Heart right ventricle (tissue), 16 donors: ENCODE measurements around the gene PORCN. TPM values are rescaled to one million over a fixed set of nuclear protein-coding genes. Genes with fewer than 3 reads are reported as not detected.

Source experiments
- ATAC-seq, 8 donors: fragments of 200-7000 bp; cut with Tn5 transposase; one replicate each; pipeline ENCODE4 v1.9.1; 2020; ENCODE audit warnings: mild to moderate bottlenecking in 8 of 8, moderate library complexity in 8 of 8, moderate number of reproducible peaks in 1 of 8
- DNase-seq, 2 donors: peaks; one replicate each; pipeline ENCODE4 v3.0.0-alpha.2; 2020
- H3K27ac ChIP-seq, 10 donors: fragments of 200-600 bp; sonication (generic) in 2 of 10; one replicate each; pipeline versions ENCODE4 v1.5.0 to v1.8.0; 2020 to 2022; ENCODE audit warnings: mild to moderate bottlenecking in 3 of 10
- H3K27me3 ChIP-seq, 7 donors: fragments of 200-600 bp; one replicate each; pipeline ENCODE4 v1.8.0; 2021 to 2022; ENCODE audit warnings: mild to moderate bottlenecking in 2 of 7
- H3K36me3 ChIP-seq, 9 donors: fragments of 200-600 bp; sonication (generic) in 1 of 9; one replicate each; pipeline versions ENCODE4 v1.5.0 to v1.8.0; 2020 to 2022; ENCODE audit warnings: mild to moderate bottlenecking in 2 of 9
- H3K4me1 ChIP-seq, 9 donors: fragments of 200-600 bp; sonication (generic) in 1 of 9; one replicate each; pipeline versions ENCODE4 v1.5.0 to v1.8.0; 2020 to 2022; ENCODE audit warnings: mild to moderate bottlenecking in 4 of 9
- H3K4me3 ChIP-seq, 10 donors: fragments of 200-600 bp; sonication (generic) in 2 of 10; one replicate each; pipeline versions ENCODE4 v1.5.0 to v1.8.0; 2020 to 2022; ENCODE audit warnings: mild to moderate bottlenecking in 7 of 10, moderate library complexity in 2 of 10
- H3K9me3 ChIP-seq, 11 donors: fragments of 200-600 bp in 10 of 11; sonication (generic) in 2 of 11; one replicate each; pipeline versions ENCODE4 v1.5.0 to v1.8.0; 2013 to 2022; ENCODE audit warnings: mild to moderate bottlenecking in 2 of 11, control low read depth in 1 of 11, moderate library complexity in 1 of 11
- WGBS, 2 donors: extraction: QIAGEN DNeasy Blood & Tissue Kit; methylation state at CpG; one replicate each; pipeline ENCODE4 v1.1.7; 2013; ENCODE audit warnings: inconsistent platforms in 1 of 2; 5-methylcytosine and 5-hydroxymethylcytosine counted together
- intact Hi-C, 10 donors: fragments of 100-400 bp; cut with DNase I; formaldehyde crosslinking; loops; one replicate each; pipeline versions ENCODE4 v1.11.1 to v1.14.2; 2022
- polyA plus RNA-seq, 2 donors: library from polyadenylated mRNA; stranded (reverse); fragments of 200-250 nt; gene quantifications; one replicate each; pipeline ENCODE4 v1.2.3, GENCODE V29; 2013
- total RNA-seq, 10 donors: library from RNA; stranded (reverse); fragmentation: NEBNext Ultra II Directional in 3 of 10; extraction: Animal tissue kit (Norgen Biotek cat#: 25700) in 3 of 10; gene quantifications; one replicate each; pipeline versions ENCODE4 v1.2.1 to v1.2.4, GENCODE V29; 2021 to 2023
- TF ChIP-seq, protein P1 (sequence below), 9 donors: fragments of 200-600 bp; sonication (generic) in 2 of 9; IDR thresholded peaks; one replicate each; pipeline versions ENCODE4 v1.5.0 to v1.8.0; 2021 to 2022; ENCODE audit warnings: antibody characterized with exemption in 9 of 9, mild to moderate bottlenecking in 5 of 9, moderate library complexity in 1 of 9
- donor health status: Arrhythmogenic right ventricular cardiomyopathy.
- donor health status: ischemic (EF 13 %, LVEDD 7.1; RV severe dilation, severe dysfunction).
- donor health status: healthy with polysubstance abuse.
- donor health status: DM: no; HTN: yes; CAD: no.
- donor health status: DM: no; HTN: no; CAD: no.
- donor health status: ischemic (EF 25% LVEDD 6.9; RV normal size, moderate dysfunction).
- donor health status: ischemic (EF 25% LVEDD 5.7; RV mildly dilated, moderate dysfunction).
- donor health status: healthy.
- donor health status: DM: yes; HTN: yes; CAD: no.
- donor health status: Ischemic cardiomyopathy.
- donor health status: ischemic (EF 35%, LVEDD 5.7; RV mildly dilated, moderate dysfunction).
- donor health status: nonischemic (EF 11% LVEDD 7.7; RV severe dilation, severe dysfunction).
- donor health status: DM: yes; HTN: yes; CAD: no.
- donor health status: PGD.
- donor health status: ischemic (EF 29% LVEDD 5.4; RV normal size, mild dysfunction).
- donor health status: nonischemic (EF 23%, LVEDD 6.1; RV moderate dilation, normal function).

The PORCN gene
- total and polyA plus RNA-seq, 12 donors, result 9.9 to 26.7 (median 13.1) TPM

DNA sequence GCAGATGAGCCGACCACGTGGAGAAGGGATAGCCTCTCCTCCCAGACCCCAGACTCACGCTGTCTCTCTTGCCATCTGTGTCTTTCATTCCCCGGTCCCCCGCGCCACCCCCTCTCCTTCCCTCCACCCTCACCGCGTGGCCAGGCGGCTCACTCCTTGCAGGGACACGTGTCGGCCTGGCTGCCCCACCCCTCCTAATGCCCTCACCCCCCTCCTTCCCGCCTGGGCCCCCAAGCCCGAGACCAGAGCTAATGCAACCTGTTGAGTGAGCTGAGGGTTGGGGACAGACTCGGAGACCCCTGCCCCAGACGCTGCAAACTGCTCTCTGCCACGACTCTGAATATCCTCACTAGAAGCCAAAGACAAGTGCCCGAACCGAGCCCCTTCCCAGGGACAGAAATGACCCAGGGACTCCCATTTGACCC is 40.5 kb upstream of the PORCN start:
- H3K36me3 ChIP-seq, result no peaks in the 10 kb centered on the region
- TF ChIP-seq, protein P1, sequence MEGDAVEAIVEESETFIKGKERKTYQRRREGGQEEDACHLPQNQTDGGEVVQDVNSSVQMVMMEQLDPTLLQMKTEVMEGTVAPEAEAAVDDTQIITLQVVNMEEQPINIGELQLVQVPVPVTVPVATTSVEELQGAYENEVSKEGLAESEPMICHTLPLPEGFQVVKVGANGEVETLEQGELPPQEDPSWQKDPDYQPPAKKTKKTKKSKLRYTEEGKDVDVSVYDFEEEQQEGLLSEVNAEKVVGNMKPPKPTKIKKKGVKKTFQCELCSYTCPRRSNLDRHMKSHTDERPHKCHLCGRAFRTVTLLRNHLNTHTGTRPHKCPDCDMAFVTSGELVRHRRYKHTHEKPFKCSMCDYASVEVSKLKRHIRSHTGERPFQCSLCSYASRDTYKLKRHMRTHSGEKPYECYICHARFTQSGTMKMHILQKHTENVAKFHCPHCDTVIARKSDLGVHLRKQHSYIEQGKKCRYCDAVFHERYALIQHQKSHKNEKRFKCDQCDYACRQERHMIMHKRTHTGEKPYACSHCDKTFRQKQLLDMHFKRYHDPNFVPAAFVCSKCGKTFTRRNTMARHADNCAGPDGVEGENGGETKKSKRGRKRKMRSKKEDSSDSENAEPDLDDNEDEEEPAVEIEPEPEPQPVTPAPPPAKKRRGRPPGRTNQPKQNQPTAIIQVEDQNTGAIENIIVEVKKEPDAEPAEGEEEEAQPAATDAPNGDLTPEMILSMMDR (IDR thresholded peaks at IDR 0.05), result no peak
- intact Hi-C loops, result no loop called here
- peak overlapping the region in 1 of 10 donors; percentile 31 for H3K27ac ChIP-seq
- peaks cover 0 to 16% (median 0%) of the 10 kb centered on the region in 9 donors for H3K4me1 ChIP-seq
- peak in 4 of 8 donors; percentile 28 to 47 (median 41) for ATAC-seq
- 2 to 7% methylated on average over 11 to 16 of the region's 18 CpGs for WGBS, 2 donors
- peak overlapping the region in 6 of 10 donors; percentile 27 to 44 (median 32) for H3K4me3 ChIP-seq
- DNase-seq, result no peak
- H3K9me3 ChIP-seq, result no peaks in the 10 kb centered on the region
- peaks cover 0 to 18% (median 0%) of the 10 kb centered on the region in 7 donors for H3K27me3 ChIP-seq

DNA sequence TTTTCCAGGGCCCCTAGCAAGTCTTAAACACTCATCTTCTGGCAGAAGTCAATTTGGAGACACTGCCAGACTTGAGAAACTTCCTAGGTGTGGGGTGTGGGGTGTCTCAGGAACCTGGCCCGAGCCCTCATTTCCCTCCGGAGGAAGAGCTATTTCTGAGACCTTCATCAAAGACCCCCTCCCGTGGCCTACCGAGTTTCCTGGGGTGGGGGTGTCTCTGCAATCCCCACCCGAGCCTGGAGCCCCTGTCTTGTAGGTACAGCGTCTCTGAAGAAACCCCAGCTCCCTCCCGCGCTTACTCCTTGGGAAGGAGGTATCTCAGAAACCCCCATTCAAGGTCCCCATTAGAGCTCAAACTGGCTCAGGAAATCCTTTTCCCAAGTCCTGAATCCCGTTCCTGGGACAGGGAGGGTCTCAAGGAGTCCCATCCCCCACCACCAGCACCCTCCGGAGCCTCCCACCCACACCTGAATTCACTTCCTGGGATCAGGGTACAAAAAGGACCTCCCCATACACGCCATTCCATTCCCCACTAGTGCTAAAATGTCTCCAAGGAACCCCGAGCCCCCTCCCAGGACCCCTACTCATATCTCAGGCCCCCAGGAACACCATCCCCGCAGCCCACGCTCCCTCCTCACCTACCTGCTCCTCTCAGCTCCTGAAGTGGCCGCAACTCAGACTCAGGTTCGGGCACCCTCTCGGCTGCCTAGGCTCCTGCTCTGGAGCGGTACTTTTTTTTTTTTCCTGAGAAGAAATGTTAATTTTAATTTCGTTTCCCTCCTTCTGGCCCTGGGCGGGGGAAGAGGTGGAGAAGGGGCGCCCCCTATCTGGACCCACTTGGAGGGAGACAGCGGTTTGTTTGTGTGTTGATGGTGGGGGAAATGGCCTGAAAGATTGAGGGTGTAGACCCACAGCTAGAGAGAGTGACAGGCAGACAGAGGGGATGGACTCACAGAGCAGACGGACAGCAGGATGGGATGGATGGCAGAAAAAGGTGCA is 39.8 kb upstream of the PORCN start:
- TF ChIP-seq, protein P1 (IDR thresholded peaks at IDR 0.05), result peak in 4 of 9 donors; percentile 14 to 29 (median 20)
- 11 to 28% methylated on average over 22 to 23 of the region's 23 CpGs for WGBS, 2 donors
- peak overlapping the region in 6 of 10 donors; percentile 22 to 44 (median 31) for H3K4me3 ChIP-seq
- ATAC-seq (peak in 1 of 8 donors; percentile 6), DNase-seq (no peak)
- peaks cover 0 to 16% (median 0%) of the 10 kb centered on the region in 9 donors for H3K4me1 ChIP-seq
- intact Hi-C loops, result no loop called here
- no peaks in the 10 kb centered on the region for H3K36me3 ChIP-seq
- peaks cover 0 to 18% (median 0%) of the 10 kb centered on the region in 7 donors for H3K27me3 ChIP-seq
- peak overlapping the region in 1 of 10 donors; percentile 26 for H3K27ac ChIP-seq
- H3K9me3 ChIP-seq, result no peaks in the 10 kb centered on the region

DNA sequence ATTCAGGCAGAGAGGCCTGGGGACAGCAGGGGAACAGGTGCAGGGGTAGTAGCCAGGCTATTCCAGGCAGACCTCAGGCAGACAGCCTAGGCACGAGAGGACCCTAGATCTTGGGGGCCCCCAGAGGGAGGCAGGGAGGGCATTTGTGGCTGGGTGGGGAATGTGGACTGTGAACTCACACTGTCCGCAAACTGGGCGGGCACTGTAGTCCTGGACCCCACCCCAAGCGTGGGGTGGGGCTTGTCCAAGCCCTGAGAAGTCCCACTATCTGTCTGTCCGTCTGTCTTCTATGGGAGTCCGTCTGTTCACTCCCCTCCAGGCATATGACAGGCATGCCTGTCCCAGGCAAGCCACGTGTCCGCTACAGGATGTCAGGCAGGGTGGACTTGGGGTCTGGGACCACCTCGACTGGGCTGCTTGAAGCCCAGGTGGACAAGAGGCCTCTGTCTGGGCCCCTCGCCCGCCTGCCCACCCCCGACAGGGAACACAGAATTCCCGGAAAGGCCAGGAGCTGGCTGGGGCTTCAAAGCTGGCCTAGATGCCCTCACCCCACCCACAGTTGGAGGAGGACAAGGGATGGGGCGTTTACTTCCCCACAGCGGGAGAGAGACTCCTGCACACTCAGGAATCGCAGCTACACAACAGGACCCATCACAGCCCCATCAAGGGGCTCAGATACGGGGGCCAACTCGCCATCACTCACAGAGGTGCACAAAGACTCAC is 38.5 kb upstream of the PORCN start, which contains the start of gene SLC38A5:
SLC38A5 (minus strand) TSS at position 151 of the 723 bp plus-strand sequence. CDS start 2,336 bp downstream, outside the sequence.
- H3K4me3 ChIP-seq, result peak within 1 kb of the TSS in 6 of 10 donors; percentile 22 to 44 (median 31)
- H3K27me3 ChIP-seq, result peaks cover 0 to 18% (median 0%) of the 10 kb centered on the region in 7 donors
- DNase-seq (no peak), ATAC-seq (no peak)
- TF ChIP-seq, protein P1 (IDR thresholded peaks at IDR 0.05), result no peak
- H3K4me1 ChIP-seq, result peaks cover 0 to 21% (median 0%) of the 10 kb centered on the region in 9 donors
- H3K36me3 ChIP-seq, result no peaks in the 10 kb centered on the region
- H3K9me3 ChIP-seq, result no peaks in the 10 kb centered on the region
- peak within 1 kb of the TSS in 1 of 10 donors; percentile 26 for H3K27ac ChIP-seq
- intact Hi-C loops, result no loop called here
- 78 to 81% methylated on average over 10 to 18 of the region's 18 CpGs for WGBS, 2 donors

DNA sequence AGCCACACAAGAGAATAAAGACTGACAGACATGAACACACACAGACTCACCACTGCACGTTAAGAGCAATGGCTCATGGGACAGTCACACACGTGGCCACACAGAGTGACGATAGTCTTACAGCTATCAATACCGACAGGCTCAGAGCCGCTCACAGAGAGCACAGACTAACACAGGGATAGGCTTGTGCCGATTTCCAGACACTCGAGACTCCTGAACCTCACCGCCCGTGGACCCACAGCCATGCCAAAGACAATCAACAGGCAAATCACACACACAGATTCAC is 38.0 kb upstream of the PORCN start:
- Histone ChIP-seq H3K9me3 (no peaks in the 10 kb centered on the region), H3K27me3 (peaks cover 0 to 18% (median 0%) of the 10 kb centered on the region in 7 donors), H3K4me3 (no peak overlapping the region), H3K4me1 (peaks cover 0 to 24% (median 0%) of the 10 kb centered on the region in 9 donors), H3K36me3 (no peaks in the 10 kb centered on the region), H3K27ac (no peak overlapping the region)
- intact Hi-C loops, result no loop called here
- 79 to 89% methylated on average over 8 to 9 of the region's 9 CpGs for WGBS, 2 donors
- TF ChIP-seq, protein P1 (IDR thresholded peaks at IDR 0.05), result no peak
- DNase-seq, result no peak
- no peak for ATAC-seq
